ENCODE measurements around the gene EHBP1L1.

EHBP1L1 gene

GRCh38 chr11:65576867-65577755 is 1.3 kb downstream of the EHBP1L1 start:
- DNase-seq = peak; percentile 81 to 84
- H3K9me3 ChIP-seq (ENCODE audit: insufficient read depth, low read depth, low read length) = no peaks in the 10 kb centered on the region
- peak overlapping the region; percentile 30 for H3K18ac ChIP-seq (ENCODE audit: low read length)
- peaks cover 24 to 31% of the 10 kb centered on the region in 2 experiments for H3K4me1 ChIP-seq (ENCODE audit: control insufficient read depth in 1 of 2, insufficient read depth in 2 of 2, low read length in 2 of 2)
- WGBS (ENCODE audit: extremely low coverage, insufficient coverage, insufficient read length) = no CpG with 5 or more reads among the region's 18 CpGs
- no peak overlapping the region for H2AK5ac ChIP-seq (ENCODE audit: low read length)
- H2BK5ac ChIP-seq (ENCODE audit: low read depth, low read length, poor library complexity) = no peak overlapping the region
- no peak overlapping the region for H2AFZ ChIP-seq (ENCODE audit: insufficient read depth, low read length, poor library complexity)
- no peak overlapping the region for H4K8ac ChIP-seq (ENCODE audit: low read depth, low read length)
- no peaks in the 10 kb centered on the region for H3K27me3 ChIP-seq (ENCODE audit: insufficient read depth, low read length)
- no peak overlapping the region for H4K12ac ChIP-seq (ENCODE audit: low read depth, low read length)
- H3K79me1 ChIP-seq (ENCODE audit: low read length) = peaks cover 14% of the 10 kb centered on the region
- H2BK12ac ChIP-seq (ENCODE audit: low read length) = no peak overlapping the region
- H3K14ac ChIP-seq (ENCODE audit: low read length) = no peak overlapping the region
- H3K36me3 ChIP-seq (ENCODE audit: control insufficient read depth in 1 of 2, insufficient read depth in 2 of 2, low read length in 2 of 2) = peaks cover 25 to 31% of the 10 kb centered on the region in 2 experiments
- no peak overlapping the region for H3K23ac ChIP-seq (ENCODE audit: low read length)
- H4K91ac ChIP-seq (ENCODE audit: low read depth, low read length) = no peak overlapping the region
- no peak overlapping the region for H3K9ac ChIP-seq (ENCODE audit: low read length)
- no peak overlapping the region for H3K4me2 ChIP-seq (ENCODE audit: low read length)
- H3K4ac ChIP-seq (ENCODE audit: low read depth, low read length) = no peak overlapping the region
- H3K4me3 ChIP-seq (ENCODE audit: low read depth, low read length) = no peak overlapping the region
- H3K79me2 ChIP-seq (ENCODE audit: control insufficient read depth, insufficient read depth, low read length, poor library complexity) = peaks cover 10% of the 10 kb centered on the region
- no peak overlapping the region for H3K27ac ChIP-seq (ENCODE audit: low read depth, low read length)
- no peak overlapping the region for H2BK120ac ChIP-seq (ENCODE audit: insufficient read depth, low read length, poor library complexity)

- Histone ChIP-seq H4K12ac (ENCODE audit: low read depth, low read length) (no peak overlapping the region), H3K14ac (ENCODE audit: low read length) (no peak overlapping the region), H3K9me3 (ENCODE audit: insufficient read depth, low read depth, low read length) (no peaks in the 10 kb centered on the region), H3K36me3 (ENCODE audit: control insufficient read depth in 1 of 2, insufficient read depth in 2 of 2, low read length in 2 of 2) (peaks cover 25 to 31% of the 10 kb centered on the region in 2 experiments), H4K8ac (ENCODE audit: low read depth, low read length) (no peak overlapping the region), H3K23ac (ENCODE audit: low read length) (no peak overlapping the region), H3K27ac (ENCODE audit: low read depth, low read length) (no peak overlapping the region), H3K18ac (ENCODE audit: low read length) (no peak overlapping the region), H2BK12ac (ENCODE audit: low read length) (no peak overlapping the region), H3K79me2 (ENCODE audit: control insufficient read depth, insufficient read depth, low read length, poor library complexity) (peaks cover 7% of the 10 kb centered on the region), H3K27me3 (ENCODE audit: insufficient read depth, low read length) (no peaks in the 10 kb centered on the region), H3K4me3 (ENCODE audit: low read depth, low read length) (no peak overlapping the region), H4K91ac (ENCODE audit: low read depth, low read length) (no peak overlapping the region), H3K4me1 (ENCODE audit: control insufficient read depth in 1 of 2, insufficient read depth in 2 of 2, low read length in 2 of 2) (peaks cover 24 to 31% of the 10 kb centered on the region in 2 experiments), H3K4ac (ENCODE audit: low read depth, low read length) (no peak overlapping the region), H2BK120ac (ENCODE audit: insufficient read depth, low read length, poor library complexity) (no peak overlapping the region), H3K9ac (ENCODE audit: low read length) (no peak overlapping the region), H2AK5ac (ENCODE audit: low read length) (no peak overlapping the region), H3K79me1 (ENCODE audit: low read length) (peaks cover 12% of the 10 kb centered on the region), H2AFZ (ENCODE audit: insufficient read depth, low read length, poor library complexity) (no peak overlapping the region), H3K4me2 (ENCODE audit: low read length) (no peak overlapping the region), H2BK5ac (ENCODE audit: low read depth, low read length, poor library complexity) (no peak overlapping the region)
- no CpG with 5 or more reads among the region's 8 CpGs for WGBS (ENCODE audit: extremely low coverage, insufficient coverage, insufficient read length)
- no peak for DNase-seq
Observed at GRCh38 chr11:65577756-65578109, 1.9 kb downstream of the EHBP1L1 start.

GRCh38 chr11:65578134-65578533 is 2.3 kb downstream of the EHBP1L1 start:
- Histone ChIP-seq H2BK12ac (ENCODE audit: low read length) (no peak overlapping the region), H2BK120ac (ENCODE audit: insufficient read depth, low read length, poor library complexity) (no peak overlapping the region), H2AFZ (ENCODE audit: insufficient read depth, low read length, poor library complexity) (no peak overlapping the region), H2AK5ac (ENCODE audit: low read length) (no peak overlapping the region), H4K8ac (ENCODE audit: low read depth, low read length) (no peak overlapping the region), H3K14ac (ENCODE audit: low read length) (no peak overlapping the region), H3K9ac (ENCODE audit: low read length) (no peak overlapping the region), H3K27ac (ENCODE audit: low read depth, low read length) (no peak overlapping the region), H3K4ac (ENCODE audit: low read depth, low read length) (no peak overlapping the region), H3K36me3 (ENCODE audit: control insufficient read depth in 1 of 2, insufficient read depth in 2 of 2, low read length in 2 of 2) (peaks cover 25 to 31% of the 10 kb centered on the region in 2 experiments), H3K4me3 (ENCODE audit: low read depth, low read length) (no peak overlapping the region), H3K27me3 (ENCODE audit: insufficient read depth, low read length) (no peaks in the 10 kb centered on the region), H3K79me1 (ENCODE audit: low read length) (peaks cover 12% of the 10 kb centered on the region), H3K4me2 (ENCODE audit: low read length) (no peak overlapping the region), H3K9me3 (ENCODE audit: insufficient read depth, low read depth, low read length) (no peaks in the 10 kb centered on the region), H3K79me2 (ENCODE audit: control insufficient read depth, insufficient read depth, low read length, poor library complexity) (peaks cover 7% of the 10 kb centered on the region), H3K23ac (ENCODE audit: low read length) (no peak overlapping the region), H3K18ac (ENCODE audit: low read length) (no peak overlapping the region), H2BK5ac (ENCODE audit: low read depth, low read length, poor library complexity) (no peak overlapping the region), H3K4me1 (ENCODE audit: control insufficient read depth in 1 of 2, insufficient read depth in 2 of 2, low read length in 2 of 2) (peaks cover 23 to 30% of the 10 kb centered on the region in 2 experiments), H4K12ac (ENCODE audit: low read depth, low read length) (no peak overlapping the region), H4K91ac (ENCODE audit: low read depth, low read length) (no peak overlapping the region)
- no CpG with 5 or more reads among the region's 7 CpGs for WGBS (ENCODE audit: extremely low coverage, insufficient coverage, insufficient read length)
- DNase-seq = no peak

- no peak overlapping the region for H3K27ac ChIP-seq (ENCODE audit: low read depth, low read length)
- no peak overlapping the region for H3K4me2 ChIP-seq (ENCODE audit: low read length)
- no peak overlapping the region for H3K14ac ChIP-seq (ENCODE audit: low read length)
- no peak overlapping the region for H3K23ac ChIP-seq (ENCODE audit: low read length)
- H4K91ac ChIP-seq (ENCODE audit: low read depth, low read length) = no peak overlapping the region
- no peak overlapping the region for H3K4me3 ChIP-seq (ENCODE audit: low read depth, low read length)
- H3K27me3 ChIP-seq (ENCODE audit: insufficient read depth, low read length) = no peaks in the 10 kb centered on the region
- no peak overlapping the region for H3K4ac ChIP-seq (ENCODE audit: low read depth, low read length)
- no peak overlapping the region for H2AFZ ChIP-seq (ENCODE audit: insufficient read depth, low read length, poor library complexity)
- no peak overlapping the region for H3K9ac ChIP-seq (ENCODE audit: low read length)
- no peak overlapping the region for H4K12ac ChIP-seq (ENCODE audit: low read depth, low read length)
- H2BK120ac ChIP-seq (ENCODE audit: insufficient read depth, low read length, poor library complexity) = no peak overlapping the region
- no peaks in the 10 kb centered on the region for H3K9me3 ChIP-seq (ENCODE audit: insufficient read depth, low read depth, low read length)
- no CpG with 5 or more reads among the region's 3 CpGs for WGBS (ENCODE audit: extremely low coverage, insufficient coverage, insufficient read length)
- peaks cover 7% of the 10 kb centered on the region for H3K79me2 ChIP-seq (ENCODE audit: control insufficient read depth, insufficient read depth, low read length, poor library complexity)
- peaks cover 17 to 25% of the 10 kb centered on the region in 2 experiments for H3K4me1 ChIP-seq (ENCODE audit: control insufficient read depth in 1 of 2, insufficient read depth in 2 of 2, low read length in 2 of 2)
- H4K8ac ChIP-seq (ENCODE audit: low read depth, low read length) = no peak overlapping the region
- DNase-seq = no peak
- peaks cover 20 to 28% of the 10 kb centered on the region in 2 experiments for H3K36me3 ChIP-seq (ENCODE audit: control insufficient read depth in 1 of 2, insufficient read depth in 2 of 2, low read length in 2 of 2)
- no peak overlapping the region for H2BK5ac ChIP-seq (ENCODE audit: low read depth, low read length, poor library complexity)
- no peak overlapping the region for H2BK12ac ChIP-seq (ENCODE audit: low read length)
- peaks cover 12% of the 10 kb centered on the region for H3K79me1 ChIP-seq (ENCODE audit: low read length)
- no peak overlapping the region for H2AK5ac ChIP-seq (ENCODE audit: low read length)
- no peak overlapping the region for H3K18ac ChIP-seq (ENCODE audit: low read length)
Observed at GRCh38 chr11:65578667-65579066, 2.8 kb downstream of the EHBP1L1 start.

All from trophoblast cell (in vitro differentiated cells and primary cell).